CD4-positive, alpha-beta memory T cell (primary cell): ENCODE data around the gene SLC9A9. TPM values are rescaled to one million over a fixed set of nuclear protein-coding genes. Genes with fewer than 3 reads are reported as not detected.

Source experiments
- CTCF ChIA-PET: fragments of 350-600 bp; sonication (Branson Sonifier 250); formaldehyde crosslinking; loops from one replicate; lab custom pipeline; 2021; ENCODE audit warnings: inconsistent platforms; ENCODE audit not compliant: partially characterized antibody; lab: Charles Lee
- POLR2A ChIA-PET: fragments of 350-600 bp; sonication (Branson Sonifier 250); formaldehyde crosslinking; loops from one replicate; lab custom pipeline; 2021; ENCODE audit not compliant: partially characterized antibody; lab: Charles Lee
- DNase-seq, 5 donors: peaks; one replicate each; pipeline versions ENCODE4 v3.0.0 to v3.0.0-alpha.2; 2020 to 2022; ENCODE audit warnings: mixed read lengths in 1 of 5
- H3K27ac ChIP-seq: one replicate; pipeline ENCODE4 v1.7.0; 2013; ENCODE audit warnings: low read depth, low read length
- H3K27me3 ChIP-seq: 2 replicates; pipeline ENCODE4 v1.7.0; 2013; ENCODE audit warnings: mild to moderate bottlenecking, low read length, moderate library complexity; ENCODE audit not compliant: insufficient read depth
- H3K36me3 ChIP-seq: 2 replicates; pipeline ENCODE4 v1.7.0; 2013; ENCODE audit warnings: mild to moderate bottlenecking, low read length, moderate library complexity; ENCODE audit not compliant: insufficient read depth
- H3K4me1 ChIP-seq: 2 replicates; pipeline ENCODE4 v1.7.0; 2013; ENCODE audit warnings: mild to moderate bottlenecking, low read length, moderate library complexity; ENCODE audit not compliant: insufficient read depth
- H3K4me3 ChIP-seq, 2 donors: one replicate each; pipeline ENCODE4 v1.7.0; 2013; ENCODE audit warnings: low read length in 2 of 2, mild to moderate bottlenecking in 1 of 2
- H3K9me3 ChIP-seq, 2 donors: one replicate each; pipeline ENCODE4 v1.7.0; 2013; ENCODE audit warnings: low read length in 2 of 2, control low read depth in 1 of 2; ENCODE audit not compliant: control insufficient read depth in 1 of 2
- H3K27ac Mint-ChIP-seq, 7 donors: one replicate each; pipeline ENCODE4 v1.8.0; 2020 to 2021; ENCODE audit warnings: mixed read lengths in 7 of 7, mild to moderate bottlenecking in 6 of 7, inconsistent platforms in 3 of 7, moderate library complexity in 3 of 7
- H3K27me3 Mint-ChIP-seq, 2 donors: one replicate each; pipeline ENCODE4 v1.8.0; 2020 to 2021; ENCODE audit warnings: mixed read lengths in 2 of 2
- H3K36me3 Mint-ChIP-seq, 2 donors: one replicate each; pipeline ENCODE4 v1.8.0; 2020 to 2021; ENCODE audit warnings: mixed read lengths in 2 of 2, inconsistent platforms in 1 of 2, mild to moderate bottlenecking in 1 of 2
- H3K4me1 Mint-ChIP-seq, 4 donors: one replicate each; pipeline ENCODE4 v1.8.0; 2020 to 2021; ENCODE audit warnings: mixed read lengths in 4 of 4, mild to moderate bottlenecking in 1 of 4
- H3K4me3 Mint-ChIP-seq, 8 donors: one replicate each; pipeline ENCODE4 v1.8.0; 2020 to 2021; ENCODE audit warnings: mixed read lengths in 8 of 8, mild to moderate bottlenecking in 7 of 8, moderate library complexity in 6 of 8, inconsistent platforms in 3 of 8
- H3K9me3 Mint-ChIP-seq, 8 donors: one replicate each; pipeline ENCODE4 v1.8.0; 2020 to 2021; ENCODE audit warnings: mixed read lengths in 8 of 8, mild to moderate bottlenecking in 5 of 8, inconsistent platforms in 3 of 8, moderate library complexity in 1 of 8
- intact Hi-C: fragments of 100-400 bp; cut with micrococcal nuclease; formaldehyde crosslinking; loops from one replicate; pipeline ENCODE4 v1.15.1; 2023
- polyA plus RNA-seq, 2 donors: library from polyadenylated mRNA; unstranded; fragments of 300-500 nt; fragmentation: Illumina TruSeq; gene quantifications; one replicate each; pipeline ENCODE4 v1.2.3, GENCODE V29; 2021
- total RNA-seq, 2 experiments: library from RNA; stranded (reverse); gene quantifications; one replicate each; pipeline ENCODE4 v1.2.3, GENCODE V29; 2021

Gene SLC9A9
- total and polyA plus RNA-seq, 4 experiments from 2014 or later = 30.8 to 35.5 (median 34.4) TPM

DNA sequence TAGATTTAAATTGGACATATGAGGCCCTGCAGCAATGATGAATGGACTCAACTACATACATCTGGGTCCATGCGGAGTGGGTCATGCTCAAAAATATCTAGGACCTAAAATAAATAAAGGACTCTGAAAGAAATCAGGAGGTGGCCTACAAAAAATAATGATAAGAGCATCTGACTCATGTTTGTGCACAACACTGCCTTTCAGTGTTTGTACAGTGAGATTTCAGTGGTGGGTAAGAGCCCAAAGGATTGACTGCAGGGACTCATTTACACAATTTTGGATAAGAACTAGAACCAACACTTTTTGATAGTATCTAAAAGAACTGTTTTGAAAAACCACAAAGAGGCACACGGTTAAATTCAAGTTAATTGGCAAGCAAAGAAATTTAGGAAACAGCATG is 285.5 kb downstream of the SLC9A9 start:
- POLR2A ChIA-PET = no interaction called here
- Mint-ChIP-seq H3K27ac (no peak overlapping the region), H3K9me3 (peaks cover 0 to 21% (median 12%) of the 10 kb centered on the region in 8 donors), H3K4me1 (peaks cover 0 to 2% (median 0%) of the 10 kb centered on the region in 4 donors), H3K27me3 (no peaks in the 10 kb centered on the region), H3K36me3 (peaks cover 13 to 45% of the 10 kb centered on the region in 2 donors), H3K4me3 (no peak overlapping the region)
- intact Hi-C loops = no loop called here
- DNase-seq = no peak
- Histone ChIP-seq H3K27ac (no peak overlapping the region), H3K36me3 (no peaks in the 10 kb centered on the region), H3K9me3 (peaks cover 0 to 4% of the 10 kb centered on the region in 2 donors), H3K4me1 (no peaks in the 10 kb centered on the region), H3K27me3 (no peaks in the 10 kb centered on the region), H3K4me3 (no peak overlapping the region)
- CTCF ChIA-PET = no interaction called here

DNA sequence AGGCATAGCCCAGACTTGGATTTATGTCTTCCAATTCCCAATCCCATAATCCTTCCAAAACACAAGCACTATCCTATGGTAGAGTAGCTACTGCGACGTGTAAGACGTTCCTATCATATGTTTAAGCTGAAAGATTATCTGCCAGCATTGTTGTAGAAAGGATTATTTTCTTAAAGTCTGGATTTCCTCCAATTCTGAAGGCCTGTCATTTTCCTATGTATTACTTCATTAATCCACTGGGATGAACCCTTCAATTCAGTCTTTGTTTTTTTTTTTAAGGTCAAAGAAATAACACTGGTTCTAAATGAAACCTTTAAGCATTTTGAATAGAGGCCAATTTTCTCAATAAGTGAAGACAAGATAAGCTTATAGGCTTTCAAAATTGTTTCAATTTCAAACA is 289.0 kb downstream of the SLC9A9 start:
- POLR2A ChIA-PET = no interaction called here
- Mint-ChIP-seq H3K9me3 (peaks cover 2 to 29% (median 17%) of the 10 kb centered on the region in 8 donors), H3K36me3 (peaks cover 26 to 52% of the 10 kb centered on the region in 2 donors), H3K4me1 (no peaks in the 10 kb centered on the region), H3K27ac (no peak overlapping the region), H3K27me3 (no peaks in the 10 kb centered on the region), H3K4me3 (no peak overlapping the region)
- no peak for DNase-seq
- no peak overlapping the region for H3K4me3 ChIP-seq
- H3K27me3 ChIP-seq = no peaks in the 10 kb centered on the region
- intact Hi-C loops = no loop called here
- no peaks in the 10 kb centered on the region for H3K4me1 ChIP-seq
- H3K9me3 ChIP-seq = peaks cover 0 to 4% of the 10 kb centered on the region in 2 donors
- no peaks in the 10 kb centered on the region for H3K36me3 ChIP-seq
- CTCF ChIA-PET = no interaction called here
- no peak overlapping the region for H3K27ac ChIP-seq

DNA sequence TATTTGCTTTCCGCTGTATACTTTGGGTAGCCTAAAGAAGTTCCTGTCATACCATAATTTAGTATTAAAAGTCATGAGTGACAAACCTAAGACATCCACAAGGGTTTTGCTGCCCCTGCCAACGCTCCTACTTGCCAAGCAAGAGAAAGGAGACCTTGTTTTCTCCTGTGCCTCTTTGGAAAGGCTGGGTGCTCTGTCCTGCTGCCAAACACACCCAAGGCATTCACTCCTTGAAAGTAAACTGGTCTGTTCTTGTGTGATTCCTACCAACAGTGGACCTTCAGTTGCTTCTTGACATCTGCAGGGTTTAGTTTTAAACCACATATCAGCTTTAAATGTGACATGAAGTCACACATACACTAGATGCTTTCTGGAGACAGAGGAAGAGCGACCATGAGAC is 295.4 kb downstream of the SLC9A9 start:
- no peak overlapping the region for H3K4me3 Mint-ChIP-seq
- H3K27me3 ChIP-seq = no peaks in the 10 kb centered on the region
- H3K27ac ChIP-seq = no peak overlapping the region
- no peak overlapping the region for H3K4me3 ChIP-seq
- DNase-seq = no peak
- POLR2A ChIA-PET = no interaction called here
- intact Hi-C loops = no loop called here
- CTCF ChIA-PET = no interaction called here
- H3K9me3 Mint-ChIP-seq = peaks cover 2 to 10% (median 8%) of the 10 kb centered on the region in 8 donors
- no peaks in the 10 kb centered on the region for H3K36me3 ChIP-seq
- H3K27ac Mint-ChIP-seq = no peak overlapping the region
- peaks cover 66 to 77% of the 10 kb centered on the region in 2 donors for H3K36me3 Mint-ChIP-seq
- H3K4me1 Mint-ChIP-seq = no peaks in the 10 kb centered on the region
- H3K27me3 Mint-ChIP-seq = no peaks in the 10 kb centered on the region
- no peaks in the 10 kb centered on the region for H3K4me1 ChIP-seq
- H3K9me3 ChIP-seq = no peaks in the 10 kb centered on the region

DNA sequence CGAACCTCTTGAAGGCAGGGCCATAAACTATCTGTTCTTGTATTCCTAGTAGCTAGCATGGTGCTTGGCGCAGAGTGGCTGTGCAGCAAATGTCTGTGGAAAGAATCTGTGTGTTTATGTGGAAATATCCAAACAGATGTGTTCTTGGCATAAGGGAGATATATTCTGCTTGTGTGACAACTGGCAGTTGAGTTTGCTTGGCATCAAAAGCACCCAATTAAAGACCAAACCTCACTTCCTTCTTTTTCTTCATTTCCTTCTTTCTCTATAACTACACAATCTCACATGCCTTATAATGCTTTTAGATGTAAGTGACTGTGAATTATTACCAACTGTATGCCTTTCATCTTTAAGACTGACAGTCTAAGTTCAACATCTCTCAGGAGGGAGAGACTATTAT is 296.5 kb downstream of the SLC9A9 start:
- no peak overlapping the region for H3K27ac Mint-ChIP-seq
- H3K27ac ChIP-seq = no peak overlapping the region
- H3K4me1 Mint-ChIP-seq = no peaks in the 10 kb centered on the region
- intact Hi-C loops = no loop called here
- H3K36me3 ChIP-seq = no peaks in the 10 kb centered on the region
- H3K9me3 Mint-ChIP-seq = peaks cover 0 to 12% (median 2%) of the 10 kb centered on the region in 8 donors
- no peak for DNase-seq
- H3K36me3 Mint-ChIP-seq = peaks cover 70 to 77% of the 10 kb centered on the region in 2 donors
- no peaks in the 10 kb centered on the region for H3K27me3 Mint-ChIP-seq
- H3K4me1 ChIP-seq = no peaks in the 10 kb centered on the region
- H3K4me3 Mint-ChIP-seq = no peak overlapping the region
- POLR2A ChIA-PET = no interaction called here
- H3K9me3 ChIP-seq = no peaks in the 10 kb centered on the region
- H3K4me3 ChIP-seq = no peak overlapping the region
- CTCF ChIA-PET = no interaction called here
- H3K27me3 ChIP-seq = no peaks in the 10 kb centered on the region

DNA sequence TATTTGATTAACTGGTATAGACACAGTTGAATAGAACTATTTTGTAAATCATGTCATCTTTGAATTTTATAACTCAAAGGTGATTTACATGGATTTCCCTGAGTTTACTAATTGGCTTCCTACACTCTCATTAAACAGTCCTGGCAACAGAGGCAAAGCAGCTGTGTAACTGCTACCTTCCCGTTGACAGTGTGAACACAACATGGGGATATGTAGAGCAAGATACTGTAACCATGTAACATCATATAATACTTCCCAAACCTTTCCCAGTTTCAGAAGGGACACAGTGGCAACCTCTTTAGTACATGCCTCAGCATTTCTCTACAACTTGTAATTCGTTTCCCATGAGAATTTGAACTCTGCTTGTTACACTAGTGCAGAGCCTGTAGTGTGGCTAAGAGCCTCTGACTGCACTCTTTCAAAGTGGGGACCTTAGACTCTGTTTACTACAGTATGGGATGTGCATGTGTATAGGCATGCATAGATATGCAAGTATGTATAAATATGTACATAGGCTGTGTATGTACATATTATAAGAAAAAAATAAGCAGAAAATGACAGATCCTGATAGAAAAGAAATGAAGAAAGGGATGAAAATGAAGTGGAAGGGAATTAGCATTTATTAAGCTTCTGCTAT is 299.3 kb downstream of the SLC9A9 start:
- Mint-ChIP-seq H3K36me3 (peaks cover 78 to 84% of the 10 kb centered on the region in 2 donors), H3K27ac (no peak overlapping the region), H3K4me3 (no peak overlapping the region), H3K27me3 (no peaks in the 10 kb centered on the region), H3K9me3 (peaks cover 0 to 9% (median 3%) of the 10 kb centered on the region in 8 donors), H3K4me1 (no peaks in the 10 kb centered on the region)
- DNase-seq = no peak
- no peaks in the 10 kb centered on the region for H3K9me3 ChIP-seq
- H3K4me1 ChIP-seq = no peaks in the 10 kb centered on the region
- no peak overlapping the region for H3K4me3 ChIP-seq
- H3K27me3 ChIP-seq = no peaks in the 10 kb centered on the region
- CTCF ChIA-PET = no interaction called here
- H3K27ac ChIP-seq = no peak overlapping the region
- intact Hi-C loops = no loop called here
- H3K36me3 ChIP-seq = no peaks in the 10 kb centered on the region
- POLR2A ChIA-PET = no interaction called here

DNA sequence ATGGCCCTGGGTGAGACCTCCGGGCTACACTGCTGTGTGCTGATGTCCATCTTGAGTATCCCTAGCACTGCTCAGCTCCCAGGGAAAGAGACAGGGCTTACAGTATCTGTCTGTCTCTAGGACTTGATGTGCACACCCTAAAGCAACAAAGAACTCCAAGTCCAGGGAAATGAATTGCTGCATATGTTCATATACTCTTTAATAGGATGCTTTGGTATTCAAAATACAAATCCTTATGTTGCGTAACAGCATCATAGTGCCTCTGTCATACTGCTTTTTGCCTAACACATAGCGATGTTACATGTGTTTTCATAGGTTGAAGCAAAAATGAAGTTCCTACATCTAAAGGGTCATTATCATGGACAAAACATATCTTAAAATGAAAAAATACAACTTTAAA is 299.9 kb downstream of the SLC9A9 start:
- no peak overlapping the region for H3K27ac ChIP-seq
- no peaks in the 10 kb centered on the region for H3K9me3 ChIP-seq
- H3K27me3 ChIP-seq = no peaks in the 10 kb centered on the region
- no peak overlapping the region for H3K4me3 ChIP-seq
- H3K27ac Mint-ChIP-seq = no peak overlapping the region
- no peaks in the 10 kb centered on the region for H3K4me1 ChIP-seq
- no peaks in the 10 kb centered on the region for H3K27me3 Mint-ChIP-seq
- H3K4me3 Mint-ChIP-seq = no peak overlapping the region
- peaks cover 77 to 81% of the 10 kb centered on the region in 2 donors for H3K36me3 Mint-ChIP-seq
- peaks cover 0 to 9% (median 2%) of the 10 kb centered on the region in 8 donors for H3K9me3 Mint-ChIP-seq
- H3K36me3 ChIP-seq = no peaks in the 10 kb centered on the region
- H3K4me1 Mint-ChIP-seq = no peaks in the 10 kb centered on the region
- intact Hi-C loops = no loop called here
- ChIA-PET CTCF (no interaction called here), POLR2A (no interaction called here)
- no peak for DNase-seq

DNA sequence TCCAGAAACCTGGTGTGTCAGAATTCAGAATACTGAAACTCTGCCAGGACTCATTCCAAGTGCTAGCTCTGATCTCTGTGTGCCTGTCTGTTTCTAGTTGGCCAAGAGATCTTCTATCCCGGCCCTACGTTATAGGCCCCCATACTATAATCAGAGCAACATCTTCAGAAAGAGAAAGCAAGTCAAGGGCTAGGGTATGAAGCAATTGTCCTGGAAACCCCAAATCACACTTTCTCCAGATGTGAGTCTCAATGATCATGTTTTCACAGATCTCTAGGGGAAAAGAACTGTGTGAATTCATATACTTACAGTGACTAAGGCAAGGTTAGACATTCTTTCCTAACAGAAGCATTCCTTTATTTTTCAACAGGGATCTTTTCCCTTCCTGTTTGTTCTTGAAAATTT is 309.7 kb downstream of the SLC9A9 start:
- no peaks in the 10 kb centered on the region for H3K4me1 ChIP-seq
- Mint-ChIP-seq H3K36me3 (peaks cover 5 to 7% of the 10 kb centered on the region in 2 donors), H3K27ac (no peak overlapping the region), H3K27me3 (no peaks in the 10 kb centered on the region), H3K9me3 (peaks cover 0 to 2% (median 0%) of the 10 kb centered on the region in 8 donors), H3K4me1 (peaks cover 3 to 11% (median 5%) of the 10 kb centered on the region in 4 donors), H3K4me3 (no peak overlapping the region)
- CTCF ChIA-PET = no interaction called here
- POLR2A ChIA-PET = no interaction called here
- H3K4me3 ChIP-seq = no peak overlapping the region
- intact Hi-C loops = no loop called here
- DNase-seq = no peak
- no peaks in the 10 kb centered on the region for H3K9me3 ChIP-seq
- H3K27me3 ChIP-seq = no peaks in the 10 kb centered on the region
- H3K36me3 ChIP-seq = no peaks in the 10 kb centered on the region
- no peak overlapping the region for H3K27ac ChIP-seq
